Measurements from ENCODE around the gene AFAP1L2. TPM values are rescaled to one million over a fixed set of nuclear protein-coding genes. Genes with fewer than 3 reads are reported as not detected.
A peak's percentile ranks its signal among the peaks of the same experiment; 100 is the strongest.

Gene AFAP1L2
- total and polyA plus RNA-seq, 2 experiments from 2014 or later = 0.75 to 3.8 TPM

DNA sequence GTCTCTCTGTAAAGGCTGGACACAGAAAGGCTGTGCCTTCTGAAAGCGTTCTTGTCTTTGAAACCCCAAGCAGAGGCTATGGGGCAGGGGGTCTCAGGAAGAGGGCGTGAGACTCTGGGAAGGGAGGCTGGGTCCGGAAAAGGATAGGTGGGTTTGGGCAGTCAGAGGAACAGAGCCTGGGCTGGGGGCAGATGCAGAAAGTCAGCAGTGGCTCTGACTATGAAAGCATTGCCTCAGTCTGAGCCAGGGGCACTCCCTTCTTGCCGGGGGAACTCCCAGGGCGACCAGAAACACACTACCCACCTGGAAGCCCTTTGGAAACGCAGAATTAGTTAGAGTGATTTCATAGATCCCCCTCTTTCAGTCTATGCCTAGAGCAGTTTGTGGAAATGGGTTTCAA, 93.3 kb downstream of the AFAP1L2 start:
- Histone ChIP-seq H3K4me3 (no peak overlapping the region), H3K9me3 (ENCODE audit: low read depth) (no peaks in the 10 kb centered on the region), H3K27ac (no peak overlapping the region), H3K4me1 (ENCODE audit: low read depth) (no peaks in the 10 kb centered on the region), H3K36me3 (no peaks in the 10 kb centered on the region), H3K27me3 (no peaks in the 10 kb centered on the region)
- DNase-seq (ENCODE audit: low read depth in 1 of 2, low spot score in 1 of 2) = no peak
- TF ChIP-seq, protein P1, sequence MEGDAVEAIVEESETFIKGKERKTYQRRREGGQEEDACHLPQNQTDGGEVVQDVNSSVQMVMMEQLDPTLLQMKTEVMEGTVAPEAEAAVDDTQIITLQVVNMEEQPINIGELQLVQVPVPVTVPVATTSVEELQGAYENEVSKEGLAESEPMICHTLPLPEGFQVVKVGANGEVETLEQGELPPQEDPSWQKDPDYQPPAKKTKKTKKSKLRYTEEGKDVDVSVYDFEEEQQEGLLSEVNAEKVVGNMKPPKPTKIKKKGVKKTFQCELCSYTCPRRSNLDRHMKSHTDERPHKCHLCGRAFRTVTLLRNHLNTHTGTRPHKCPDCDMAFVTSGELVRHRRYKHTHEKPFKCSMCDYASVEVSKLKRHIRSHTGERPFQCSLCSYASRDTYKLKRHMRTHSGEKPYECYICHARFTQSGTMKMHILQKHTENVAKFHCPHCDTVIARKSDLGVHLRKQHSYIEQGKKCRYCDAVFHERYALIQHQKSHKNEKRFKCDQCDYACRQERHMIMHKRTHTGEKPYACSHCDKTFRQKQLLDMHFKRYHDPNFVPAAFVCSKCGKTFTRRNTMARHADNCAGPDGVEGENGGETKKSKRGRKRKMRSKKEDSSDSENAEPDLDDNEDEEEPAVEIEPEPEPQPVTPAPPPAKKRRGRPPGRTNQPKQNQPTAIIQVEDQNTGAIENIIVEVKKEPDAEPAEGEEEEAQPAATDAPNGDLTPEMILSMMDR (IDR thresholded peaks at IDR 0.05; ENCODE audit: low read depth, low read length) = no peak

DNA sequence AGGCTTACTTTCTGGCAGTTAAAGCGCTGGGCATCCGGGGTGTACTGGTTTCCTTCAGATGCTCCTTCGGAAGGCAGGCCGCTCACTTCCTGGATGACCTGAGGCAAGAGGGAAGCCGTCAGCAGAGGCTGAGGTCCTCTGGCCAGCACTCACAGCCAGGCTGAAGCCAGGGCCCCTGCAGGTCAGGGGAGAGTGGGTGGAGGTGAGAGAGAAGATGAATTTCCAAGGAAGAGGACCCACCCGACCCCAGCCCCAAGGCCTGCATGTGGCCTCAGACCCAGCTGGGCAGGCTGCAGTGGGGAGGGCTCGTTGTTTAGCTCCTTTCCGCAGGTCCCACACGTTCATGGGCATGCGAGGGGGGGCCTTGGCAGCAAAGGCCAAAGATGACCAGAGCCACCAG, 94.0 kb downstream of the AFAP1L2 start:
- no peaks in the 10 kb centered on the region for H3K36me3 ChIP-seq
- no peak overlapping the region for H3K27ac ChIP-seq
- DNase-seq (ENCODE audit: low read depth in 1 of 2, low spot score in 1 of 2) = no peak

DNA sequence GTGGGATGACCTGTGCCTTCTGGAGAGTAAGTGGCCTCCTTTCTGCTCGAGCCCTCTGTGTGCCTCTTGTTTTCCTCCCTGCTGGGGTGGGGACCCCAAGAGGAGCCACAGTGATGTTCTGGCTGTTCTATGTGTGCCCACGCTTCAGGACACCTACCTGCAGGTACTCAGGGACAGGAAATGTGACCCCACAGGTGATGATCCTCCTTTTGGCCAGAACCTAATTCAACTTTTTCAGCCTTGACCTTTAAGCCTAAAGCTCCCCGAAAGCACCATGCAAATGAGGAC, 95.0 kb downstream of the AFAP1L2 start:
- peaks cover 7% of the 10 kb centered on the region for H3K27me3 ChIP-seq
- no peak for DNase-seq (ENCODE audit: low read depth in 1 of 2, low spot score in 1 of 2)
- TF ChIP-seq, protein P1 (IDR thresholded peaks at IDR 0.05; ENCODE audit: low read depth, low read length) = no peak
- H3K27ac ChIP-seq = no peak overlapping the region
- H3K4me3 ChIP-seq = no peak overlapping the region
- peaks cover 1% of the 10 kb centered on the region for H3K4me1 ChIP-seq (ENCODE audit: low read depth)
- H3K36me3 ChIP-seq = no peaks in the 10 kb centered on the region
- H3K9me3 ChIP-seq (ENCODE audit: low read depth) = no peaks in the 10 kb centered on the region

More for the DNA sequence above, 94.0 kb downstream of the AFAP1L2 start:
- no peaks in the 10 kb centered on the region for H3K27me3 ChIP-seq
- H3K9me3 ChIP-seq (ENCODE audit: low read depth) = no peaks in the 10 kb centered on the region
- no peaks in the 10 kb centered on the region for H3K4me1 ChIP-seq (ENCODE audit: low read depth)
- H3K4me3 ChIP-seq = no peak overlapping the region
- TF ChIP-seq, protein P1 (IDR thresholded peaks at IDR 0.05; ENCODE audit: low read depth, low read length) = no peak

DNA sequence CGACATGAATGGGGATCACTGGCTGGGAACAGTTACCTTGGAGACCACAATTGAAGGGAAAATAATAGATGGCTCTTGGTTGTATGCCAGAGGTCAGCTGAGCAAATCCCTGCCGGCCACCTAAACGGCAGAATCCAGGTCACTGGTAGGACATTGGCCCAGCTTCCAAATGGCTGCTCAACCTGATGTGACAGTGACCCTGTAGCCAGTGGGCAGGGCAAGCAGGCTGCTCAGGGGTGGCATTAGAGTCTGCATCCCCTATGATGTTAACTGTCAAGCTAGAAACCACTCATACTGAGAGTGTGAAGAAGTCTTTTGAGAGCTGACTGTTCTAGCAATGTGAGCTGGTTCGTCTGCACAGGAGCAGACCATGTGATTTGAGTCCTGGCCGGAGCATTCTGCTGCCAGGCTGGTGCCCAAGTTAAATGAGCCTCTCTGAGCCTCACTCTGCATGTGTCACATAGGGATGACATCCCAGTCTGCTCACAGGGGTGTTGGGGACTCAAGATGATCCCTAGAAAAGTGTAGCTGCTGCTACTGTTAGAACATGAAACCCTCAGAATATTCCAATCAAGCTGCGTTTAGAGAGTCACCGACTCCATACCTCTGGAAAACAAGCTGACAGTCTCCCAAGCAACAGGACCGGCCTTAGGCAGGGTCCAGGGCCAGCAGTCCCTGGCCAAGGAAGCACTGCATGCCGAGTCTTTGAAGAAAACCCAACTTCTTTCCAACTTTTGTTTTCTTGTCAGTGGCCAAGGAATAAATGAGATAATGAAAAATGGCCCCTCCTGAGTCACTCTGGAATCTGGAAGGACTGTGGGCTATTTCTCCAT, 95.6 kb downstream of the AFAP1L2 start:
- peak in 1 of 2 donors; percentile 45 for DNase-seq (ENCODE audit: low read depth in 1 of 2, low spot score in 1 of 2)
- no peak overlapping the region for H3K27ac ChIP-seq
- H3K4me3 ChIP-seq = no peak overlapping the region
- H3K9me3 ChIP-seq (ENCODE audit: low read depth) = no peaks in the 10 kb centered on the region
- TF ChIP-seq, protein P1 (IDR thresholded peaks at IDR 0.05; ENCODE audit: low read depth, low read length) = no peak
- H3K27me3 ChIP-seq = peaks cover 7% of the 10 kb centered on the region
- H3K4me1 ChIP-seq (ENCODE audit: low read depth) = peaks cover 3% of the 10 kb centered on the region
- H3K36me3 ChIP-seq = no peaks in the 10 kb centered on the region

DNA sequence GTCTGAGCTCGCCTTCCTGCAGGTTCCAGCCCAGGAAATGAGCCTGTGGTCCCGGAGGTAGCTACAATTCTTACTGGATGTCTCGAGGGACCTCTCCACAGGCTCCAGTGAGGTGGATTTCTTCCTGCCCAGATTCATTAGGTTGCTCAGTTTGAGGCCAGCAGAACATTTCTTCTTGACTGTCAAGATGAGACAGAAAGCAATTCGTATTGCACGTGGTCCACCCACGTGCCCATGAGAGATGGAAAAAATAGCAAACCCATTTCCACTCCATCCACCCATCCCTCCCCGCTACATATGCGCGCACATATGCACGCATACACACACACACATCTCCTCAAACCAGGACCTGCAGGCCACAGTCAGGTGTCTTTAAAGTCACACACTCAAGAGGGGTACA, 96.6 kb downstream of the AFAP1L2 start:
- Histone ChIP-seq H3K27ac (no peak overlapping the region), H3K4me3 (no peak overlapping the region), H3K9me3 (ENCODE audit: low read depth) (no peaks in the 10 kb centered on the region), H3K27me3 (peaks cover 7% of the 10 kb centered on the region), H3K36me3 (no peaks in the 10 kb centered on the region), H3K4me1 (ENCODE audit: low read depth) (peaks cover 3% of the 10 kb centered on the region)
- TF ChIP-seq, protein P1 (IDR thresholded peaks at IDR 0.05; ENCODE audit: low read depth, low read length) = no peak
- no peak for DNase-seq (ENCODE audit: low read depth in 1 of 2, low spot score in 1 of 2)

Measured in cardiac muscle cell (in vitro differentiated cells and primary cell).